H1 (cell line): Measurements from ENCODE around the gene FBXO21. TPM values are rescaled to one million over a fixed set of nuclear protein-coding genes. Genes with fewer than 3 reads are reported as not detected.

Source experiments
- CTCF ChIA-PET: fragments of 300-600 bp; sonication (Branson Sonifier 250); formaldehyde crosslinking; loops from one replicate; lab custom pipeline; 2021; ENCODE audit not compliant: partially characterized antibody; lab: Charles Lee
- POLR2A ChIA-PET: fragments of 300-600 bp; sonication (Branson Sonifier 250); formaldehyde crosslinking; loops from one replicate; lab custom pipeline; 2021; ENCODE audit warnings: inconsistent platforms; ENCODE audit not compliant: partially characterized antibody; lab: Charles Lee
- DNase-seq, 2 experiments: peaks; one replicate each; pipeline versions ENCODE4 v3.0.0 to v3.0.0-alpha.2; 2010 to 2022; ENCODE audit warnings: low spot score in 2 of 2, low read depth in 1 of 2, mixed read lengths in 1 of 2
- FAIRE-seq: peaks from 2 replicates; lab custom pipeline; 2011; peaks lifted over from hg19 to GRCh38; lab: Jason Lieb, UNC
- H2AFZ ChIP-seq: 2 replicates; pipeline ENCODE4 v1.8.1; 2012; ENCODE audit warnings: low read length, inconsistent platforms
- H2AK5ac ChIP-seq: 2 replicates; pipeline ENCODE4 v1.6.1; 2013; ENCODE audit warnings: low read depth, low read length
- H2BK120ac ChIP-seq: replicated peaks from 2 replicates; pipeline ENCODE3; 2013; ENCODE audit warnings: low read depth, low read length, inconsistent platforms
- H2BK12ac ChIP-seq: 2 replicates; pipeline ENCODE4 v1.6.1; 2013; ENCODE audit warnings: low read depth, low read length
- H2BK15ac ChIP-seq: 2 replicates; pipeline ENCODE4 v1.6.1; 2013; ENCODE audit warnings: low read length
- H2BK20ac ChIP-seq: 2 replicates; pipeline ENCODE4 v1.6.1; 2013; ENCODE audit warnings: low read length
- H2BK5ac ChIP-seq: 2 replicates; pipeline ENCODE4 v1.6.1; 2013; ENCODE audit warnings: low read depth, low read length
- H3K14ac ChIP-seq: 2 replicates; pipeline ENCODE4 v1.6.1; 2013; ENCODE audit warnings: inconsistent platforms; ENCODE audit not compliant: insufficient read length
- H3K18ac ChIP-seq: 2 replicates; pipeline ENCODE4 v1.6.1; 2013; ENCODE audit warnings: low read length; ENCODE audit errors: extremely low read depth
- H3K23ac ChIP-seq: 2 replicates; pipeline ENCODE4 v1.6.1; 2013; ENCODE audit warnings: inconsistent platforms; ENCODE audit not compliant: insufficient read length
- H3K23me2 ChIP-seq: 2 replicates; pipeline ENCODE4 v1.6.1; 2013; ENCODE audit warnings: low read depth, low read length
- H3K27ac ChIP-seq: 2 replicates; pipeline ENCODE4 v1.6.1; 2011; ENCODE audit warnings: low read depth, low read length, inconsistent platforms
- H3K27me3 ChIP-seq, 4 experiments: replicated peaks in 1 of 4; 1 replicate in 1 of 4; 2 replicates in 3 of 4; pipeline versions ENCODE4 v1.6.1 to v1.8.1; 2011 to 2013; ENCODE audit warnings: low read length in 3 of 4, mild to moderate bottlenecking in 3 of 4, inconsistent platforms in 2 of 4, mixed read lengths in 2 of 4, moderate library complexity in 1 of 4; ENCODE audit not compliant: control insufficient read depth in 3 of 4, insufficient read depth in 3 of 4; ENCODE audit errors: extremely low read depth in 1 of 4
- H3K36me3 ChIP-seq, 4 experiments: 2 replicates each; pipeline versions ENCODE4 v1.6.1 to v1.8.1; 2011 to 2013; ENCODE audit warnings: mild to moderate bottlenecking in 4 of 4, low read length in 3 of 4, moderate library complexity in 2 of 4, control low read depth in 1 of 4, inconsistent platforms in 1 of 4; ENCODE audit not compliant: insufficient read depth in 4 of 4, control insufficient read depth in 2 of 4
- H3K4ac ChIP-seq: replicated peaks from 2 replicates; pipeline ENCODE3; 2013; ENCODE audit warnings: low read length, low read depth, mixed read lengths, inconsistent platforms; ENCODE audit not compliant: insufficient read length
- H3K4me1 ChIP-seq, 4 experiments: replicated peaks in 1 of 4; 1 replicate in 1 of 4; 2 replicates in 3 of 4; pipeline versions ENCODE4 v1.6.1 to v1.8.1; 2011 to 2013; ENCODE audit warnings: low read length in 3 of 4, inconsistent platforms in 2 of 4, mixed read lengths in 1 of 4; ENCODE audit not compliant: insufficient read depth in 4 of 4, control insufficient read depth in 3 of 4
- H3K4me2 ChIP-seq, 2 experiments: 2 replicates each; pipeline versions ENCODE4 v1.6.1 to v1.8.1; 2011 to 2013; ENCODE audit warnings: low read depth in 2 of 2, low read length in 2 of 2, control low read depth in 1 of 2, inconsistent platforms in 1 of 2, mild to moderate bottlenecking in 1 of 2; ENCODE audit not compliant: insufficient read depth in 1 of 2
- H3K4me3 ChIP-seq, 4 experiments: fragments of 200-600, 300-600 bp in 1 of 4; sonication (generic), shearing (Covaris generic), sonication (Bioruptor Twin) in 1 of 4; 2 replicates each; pipeline versions ENCODE4 v1.5.1 to v1.8.1; 2011 to 2016; ENCODE audit warnings: low read length in 4 of 4, low read depth in 3 of 4, control low read depth in 2 of 4, inconsistent platforms in 2 of 4, mild to moderate bottlenecking in 2 of 4, mixed read lengths in 1 of 4, moderate library complexity in 1 of 4; ENCODE audit not compliant: insufficient read depth in 2 of 4; ENCODE audit errors: extremely low read depth in 1 of 4
- H3K56ac ChIP-seq: replicated peaks from 2 replicates; pipeline ENCODE3; 2013; ENCODE audit warnings: low read depth, mild to moderate bottlenecking, mixed read lengths, low read length, inconsistent platforms; ENCODE audit not compliant: insufficient read length
- H3K79me1 ChIP-seq: 2 replicates; pipeline ENCODE4 v1.6.1; 2013; ENCODE audit warnings: low read depth, low read length, control low read depth
- H3K79me2 ChIP-seq, 2 experiments: 2 replicates each; pipeline versions ENCODE4 v1.6.1 to v1.8.1; 2012 to 2013; ENCODE audit warnings: low read length in 2 of 2, mild to moderate bottlenecking in 2 of 2, inconsistent platforms in 1 of 2; ENCODE audit not compliant: insufficient read depth in 2 of 2, control insufficient read depth in 1 of 2
- H3K9ac ChIP-seq, 4 experiments: replicated peaks in 1 of 4; 1 replicate in 1 of 4; 2 replicates in 3 of 4; pipeline versions ENCODE4 v1.6.1 to v1.8.1; 2011 to 2013; ENCODE audit warnings: low read depth in 3 of 4, low read length in 3 of 4, control low read depth in 2 of 4, mild to moderate bottlenecking in 2 of 4, moderate library complexity in 2 of 4, inconsistent platforms in 1 of 4; ENCODE audit errors: extremely low read depth in 1 of 4
- H3K9me3 ChIP-seq, 2 experiments: 2 replicates each; pipeline versions ENCODE4 v1.6.1 to v1.8.1; 2012 to 2013; ENCODE audit warnings: mild to moderate bottlenecking in 2 of 2, moderate library complexity in 2 of 2, control low read depth in 1 of 2, inconsistent platforms in 1 of 2, low read depth in 1 of 2, low read length in 1 of 2, mixed read lengths in 1 of 2; ENCODE audit not compliant: insufficient read depth in 2 of 2
- H4K20me1 ChIP-seq, 2 experiments: replicated peaks in 1 of 2; 2 replicates each; pipeline versions ENCODE3 to v1.8.1; 2011 to 2013; ENCODE audit warnings: inconsistent platforms in 2 of 2, low read length in 2 of 2, mild to moderate bottlenecking in 1 of 2; ENCODE audit not compliant: insufficient read depth in 2 of 2, control insufficient read depth in 1 of 2
- H4K5ac ChIP-seq: 2 replicates; pipeline ENCODE4 v1.6.1; 2013; ENCODE audit warnings: low read length, low read depth, mixed read lengths, inconsistent platforms; ENCODE audit not compliant: insufficient read length
- H4K8ac ChIP-seq: 2 replicates; pipeline ENCODE4 v1.8.0; 2013; ENCODE audit warnings: mild to moderate bottlenecking, moderate library complexity, low read length, inconsistent platforms; ENCODE audit not compliant: insufficient read depth; ENCODE audit errors: extremely low read depth
- H4K91ac ChIP-seq: replicated peaks from 2 replicates; pipeline ENCODE3; 2013; ENCODE audit warnings: low read length, mixed read lengths, inconsistent platforms; ENCODE audit not compliant: insufficient read length
- CREB1 ChIP-seq: IDR thresholded peaks from 2 replicates; pipeline ENCODE4 v1.6.1; 2012; ENCODE audit warnings: inconsistent platforms
- MAFK ChIP-seq: IDR thresholded peaks from 2 replicates; pipeline ENCODE4 v1.6.1; 2012; ENCODE audit warnings: low read depth, mild to moderate bottlenecking, improper control_type of control experiment, low read length
- SP2 ChIP-seq: IDR thresholded peaks from 2 replicates; pipeline ENCODE4 v1.6.1; 2012; ENCODE audit warnings: mild to moderate bottlenecking, low read length, inconsistent platforms
- WGBS, 2 experiments: shearing (Covaris generic) in 1 of 2; methylation state at CpG; one replicate each; pipeline versions ENCODE4 v1.1.6 to v1.1.7; 2013 to 2015; ENCODE audit warnings: low lambda C conversion rate in 2 of 2, mixed read lengths in 2 of 2, inconsistent platforms in 1 of 2, low coverage in 1 of 2, missing lambda C conversion rate in 1 of 2; ENCODE audit not compliant: insufficient replicate concordance in 2 of 2, insufficient coverage in 1 of 2, insufficient read length in 1 of 2; ENCODE audit errors: extremely low coverage in 1 of 2, missing lambda C conversion rate in 1 of 2; 5-methylcytosine and 5-hydroxymethylcytosine counted together
- polyA plus RNA-seq, 7 experiments: library from polyadenylated mRNA; depleted of rRNA in 3 of 7; stranded (reverse) in 5 of 7; unstranded in 2 of 7; fragments of >200 nt in 5 of 7; fragments of 200-250 nt in 2 of 7; gene quantifications; 1 replicate in 5 of 7; 2 replicates in 1 of 7; 4 replicates in 1 of 7; pipeline versions ENCODE4 v1.2.1 to v1.2.3, GENCODE V29; 2011 to 2013; ENCODE audit warnings: missing spikeins in 2 of 7, mixed read lengths in 2 of 7
- total RNA-seq: library from RNA; stranded (reverse); fragmentation: NEBNext Ultra II Directional; extraction: Animal tissue kit (Norgen Biotek cat#: 25700); gene quantifications from 2 replicates; pipeline ENCODE4 v1.2.1, GENCODE V29; 2021

Gene FBXO21
- total and polyA plus RNA-seq, 2 of the 8 experiments (the other 6 are each of a cell fraction or from before 2014, with no cell fraction given) = 57.0 to 80.6 TPM

DNA sequence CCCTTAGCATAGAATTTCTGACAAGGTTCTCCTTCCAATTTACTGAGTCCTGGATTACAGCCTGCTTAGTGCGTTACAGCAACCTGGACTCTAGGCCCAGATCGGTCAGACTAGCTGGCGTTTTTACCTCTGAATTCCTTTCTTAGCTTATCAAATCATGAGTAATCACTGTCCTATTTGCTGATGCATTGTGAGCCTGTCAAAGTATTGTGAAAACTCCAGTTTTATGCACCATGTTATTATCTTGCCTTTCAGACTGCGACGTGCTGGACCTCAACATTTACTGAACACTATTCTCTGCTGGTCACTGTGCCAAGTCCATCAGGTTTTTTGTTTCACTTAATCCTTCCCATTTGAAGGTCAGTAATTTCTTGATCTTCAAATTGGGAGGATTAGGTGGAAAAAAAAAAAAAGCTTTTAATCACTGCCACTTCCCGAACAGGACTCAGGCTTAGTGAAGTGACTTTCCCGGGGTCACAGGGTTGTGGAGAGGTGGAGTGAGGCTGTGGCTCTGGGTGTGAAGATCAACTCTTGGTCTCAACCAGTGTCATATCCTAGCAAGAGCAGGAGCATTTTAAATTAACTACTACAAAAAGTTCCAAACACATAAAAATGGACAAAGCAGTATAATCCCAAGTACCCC lies 31.2 kb downstream of the FBXO21 start:
- H3K79me1 ChIP-seq = no peaks in the 10 kb centered on the region
- H4K5ac ChIP-seq = no peak overlapping the region
- no peak overlapping the region for H4K91ac ChIP-seq
- H2BK12ac ChIP-seq = no peak overlapping the region
- peaks cover 2 to 15% of the 10 kb centered on the region in 2 experiments for H4K20me1 ChIP-seq
- DNase-seq (no peak), FAIRE-seq (no peak)
- H3K56ac ChIP-seq = no peak overlapping the region
- no peaks in the 10 kb centered on the region for H3K23me2 ChIP-seq
- no peak overlapping the region for H4K8ac ChIP-seq
- no peaks in the 10 kb centered on the region for H3K9me3 ChIP-seq
- H2BK15ac ChIP-seq = no peak overlapping the region
- H3K4me1 ChIP-seq = peaks cover 0 to 4% (median 4%) of the 10 kb centered on the region in 4 experiments; a peak in 4 of 7 replicates
- peaks cover 31 to 70% (median 50%) of the 10 kb centered on the region in 4 experiments for H3K36me3 ChIP-seq
- no peak overlapping the region for H3K18ac ChIP-seq
- H3K4me2 ChIP-seq = no peak overlapping the region
- no peak overlapping the region for H3K23ac ChIP-seq
- H3K4ac ChIP-seq = no peak overlapping the region
- H3K79me2 ChIP-seq = no peaks in the 10 kb centered on the region
- H2AFZ ChIP-seq = no peak overlapping the region
- POLR2A ChIA-PET = interaction anchor here (0.9 to 1.2 kb wide), 2 partner anchors 11 to 14 kb away, joined by 3 read pairs; no protein-coding TSS in a partner anchor
- H3K14ac ChIP-seq = no peak overlapping the region
- H2BK5ac ChIP-seq = no peak overlapping the region
- WGBS, 2 experiments = 94% methylated on average over 7 of the region's 7 CpGs; no CpG with 5 or more reads in 1 of the 2 experiments
- H3K4me3 ChIP-seq = no peak overlapping the region
- H3K27me3 ChIP-seq = no peaks in the 10 kb centered on the region
- no peak overlapping the region for H3K9ac ChIP-seq
- no peak overlapping the region for H2BK20ac ChIP-seq
- H2AK5ac ChIP-seq = no peak overlapping the region
- no peak overlapping the region for H3K27ac ChIP-seq
- H2BK120ac ChIP-seq = no peak overlapping the region
- CTCF ChIA-PET = interaction anchor here (0.7 kb wide), 1 partner anchor 108 kb away, joined by 3 read pairs; no protein-coding TSS in a partner anchor
- no peak for TF ChIP-seq SP2
- no peak for TF ChIP-seq CREB1
- no peak for TF ChIP-seq MAFK
